ENCODE results near the gene APBB2.

Gene APBB2

DNA sequence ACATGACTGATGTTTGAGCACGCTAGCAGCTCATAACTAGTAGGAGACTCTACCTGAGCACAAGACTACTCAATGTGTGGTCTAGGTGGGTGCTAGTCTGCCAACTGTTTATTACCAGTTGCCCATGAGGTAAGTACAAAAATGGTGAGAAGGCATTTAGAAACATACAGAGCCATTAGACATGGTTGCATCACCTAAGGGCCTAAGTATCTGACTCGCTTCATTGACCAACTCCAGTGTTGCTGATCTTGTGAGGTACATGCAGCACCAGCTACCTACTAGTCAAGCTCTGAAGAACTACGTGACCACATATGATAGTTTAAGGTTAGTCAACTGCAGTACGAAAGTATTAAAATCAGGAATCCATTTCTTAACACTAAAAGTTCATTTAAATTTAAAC, 39.9 kb downstream of the APBB2 start:
- Histone ChIP-seq H3K9ac (ENCODE audit: low read length) (no peak overlapping the region), H3K4me3 (ENCODE audit: low read depth, low read length) (no peak overlapping the region), H3K27me3 (ENCODE audit: control insufficient read depth, insufficient read depth, low read length) (no peaks in the 10 kb centered on the region), H3K27ac (ENCODE audit: low read depth, low read length) (no peak overlapping the region; the same call in 1 of the 2 replicates), H3K9me3 (ENCODE audit: control insufficient read depth, insufficient read depth, low read depth, low read length) (no peaks in the 10 kb centered on the region), H3K4me1 (ENCODE audit: control insufficient read depth, insufficient read depth, low read length) (peaks cover 9% of the 10 kb centered on the region; the same call in 1 of the 2 replicates), H3K36me3 (ENCODE audit: control insufficient read depth, insufficient read depth, low read length) (no peaks in the 10 kb centered on the region)

DNA sequence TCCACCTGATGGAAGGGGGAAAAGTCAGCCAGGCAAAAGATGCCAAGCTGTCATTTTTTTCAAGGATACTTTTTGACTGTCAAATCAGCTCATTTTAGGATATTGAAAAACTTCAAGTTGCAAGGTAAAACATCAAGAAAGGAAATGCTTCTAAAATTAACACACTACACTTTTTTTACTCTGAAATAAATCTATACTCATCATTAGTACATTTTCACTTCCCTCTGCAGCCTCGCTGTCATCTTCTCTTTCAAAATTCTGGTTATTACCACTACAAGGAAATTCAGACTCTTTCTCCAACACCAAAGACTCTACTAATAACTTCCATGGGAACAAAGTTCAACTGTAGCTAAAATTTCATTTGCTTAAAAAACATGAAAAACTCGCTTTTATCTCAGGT, 41.6 kb downstream of the APBB2 start:
- H3K36me3 ChIP-seq (ENCODE audit: control insufficient read depth, insufficient read depth, low read length) = no peaks in the 10 kb centered on the region
- no peaks in the 10 kb centered on the region for H3K9me3 ChIP-seq (ENCODE audit: control insufficient read depth, insufficient read depth, low read depth, low read length)
- H3K4me3 ChIP-seq (ENCODE audit: low read depth, low read length) = no peak overlapping the region
- no peaks in the 10 kb centered on the region for H3K4me1 ChIP-seq (ENCODE audit: control insufficient read depth, insufficient read depth, low read length)
- H3K27ac ChIP-seq (ENCODE audit: low read depth, low read length) = no peak overlapping the region
- H3K9ac ChIP-seq (ENCODE audit: low read length) = no peak overlapping the region
- no peaks in the 10 kb centered on the region for H3K27me3 ChIP-seq (ENCODE audit: control insufficient read depth, insufficient read depth, low read length)

- no peaks in the 10 kb centered on the region for H3K9me3 ChIP-seq (ENCODE audit: control insufficient read depth, insufficient read depth, low read depth, low read length)
- no peak overlapping the region for H3K9ac ChIP-seq (ENCODE audit: low read length)
- no peak overlapping the region for H3K4me3 ChIP-seq (ENCODE audit: low read depth, low read length)
- no peaks in the 10 kb centered on the region for H3K27me3 ChIP-seq (ENCODE audit: control insufficient read depth, insufficient read depth, low read length)
- H3K4me1 ChIP-seq (ENCODE audit: control insufficient read depth, insufficient read depth, low read length) = peaks cover 7% of the 10 kb centered on the region
- H3K36me3 ChIP-seq (ENCODE audit: control insufficient read depth, insufficient read depth, low read length) = no peaks in the 10 kb centered on the region
- no peak overlapping the region; the same call in 1 of the 2 replicates for H3K27ac ChIP-seq (ENCODE audit: low read depth, low read length)
Observed at GRCh38 chr4:41169256-41169800, 45.0 kb downstream of the APBB2 start.

- H3K9me3 ChIP-seq (ENCODE audit: control insufficient read depth, insufficient read depth, low read depth, low read length) = no peaks in the 10 kb centered on the region
- no peak overlapping the region for H3K27ac ChIP-seq (ENCODE audit: low read depth, low read length)
- H3K36me3 ChIP-seq (ENCODE audit: control insufficient read depth, insufficient read depth, low read length) = no peaks in the 10 kb centered on the region
- peaks cover 7% of the 10 kb centered on the region for H3K4me1 ChIP-seq (ENCODE audit: control insufficient read depth, insufficient read depth, low read length)
- H3K4me3 ChIP-seq (ENCODE audit: low read depth, low read length) = no peak overlapping the region
- no peaks in the 10 kb centered on the region for H3K27me3 ChIP-seq (ENCODE audit: control insufficient read depth, insufficient read depth, low read length)
- H3K9ac ChIP-seq (ENCODE audit: low read length) = no peak overlapping the region
Observed at GRCh38 chr4:41167191-41167590, 47.2 kb downstream of the APBB2 start.

DNA sequence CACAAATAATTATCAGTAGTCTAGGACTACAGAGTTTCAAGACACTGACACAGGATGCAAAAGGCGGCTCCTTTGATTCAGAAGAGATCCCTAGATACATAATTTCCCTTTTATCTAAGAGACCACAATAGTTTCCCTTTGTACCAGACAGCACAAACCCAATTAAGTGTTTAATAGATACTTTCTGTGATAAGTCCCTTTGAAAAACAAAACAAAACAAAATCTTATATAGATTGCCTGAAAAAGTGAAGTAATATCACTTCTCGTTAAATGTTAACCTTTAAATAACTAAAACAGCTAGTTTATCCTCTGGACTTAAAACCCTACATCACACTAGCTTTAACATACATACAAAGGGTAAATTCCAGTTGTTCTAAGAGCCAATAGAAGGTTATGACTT, 49.9 kb downstream of the APBB2 start:
- Histone ChIP-seq H3K9me3 (ENCODE audit: control insufficient read depth, insufficient read depth, low read depth, low read length) (no peaks in the 10 kb centered on the region), H3K27me3 (ENCODE audit: control insufficient read depth, insufficient read depth, low read length) (no peaks in the 10 kb centered on the region), H3K27ac (ENCODE audit: low read depth, low read length) (no peak overlapping the region), H3K4me3 (ENCODE audit: low read depth, low read length) (no peak overlapping the region), H3K9ac (ENCODE audit: low read length) (no peak overlapping the region), H3K4me1 (ENCODE audit: control insufficient read depth, insufficient read depth, low read length) (peaks cover 13% of the 10 kb centered on the region), H3K36me3 (ENCODE audit: control insufficient read depth, insufficient read depth, low read length) (no peaks in the 10 kb centered on the region)

- no peaks in the 10 kb centered on the region for H3K36me3 ChIP-seq (ENCODE audit: control insufficient read depth, insufficient read depth, low read length)
- peaks cover 7% of the 10 kb centered on the region for H3K4me1 ChIP-seq (ENCODE audit: control insufficient read depth, insufficient read depth, low read length)
- H3K4me3 ChIP-seq (ENCODE audit: low read depth, low read length) = no peak overlapping the region
- no peaks in the 10 kb centered on the region for H3K9me3 ChIP-seq (ENCODE audit: control insufficient read depth, insufficient read depth, low read depth, low read length)
- no peak overlapping the region for H3K27ac ChIP-seq (ENCODE audit: low read depth, low read length)
- no peaks in the 10 kb centered on the region for H3K27me3 ChIP-seq (ENCODE audit: control insufficient read depth, insufficient read depth, low read length)
- H3K9ac ChIP-seq (ENCODE audit: low read length) = no peak overlapping the region
Observed at GRCh38 chr4:41161355-41161754, 53.0 kb downstream of the APBB2 start.

GRCh38 chr4:41160856-41161255, 53.5 kb downstream of the APBB2 start:
- no peak overlapping the region for H3K27ac ChIP-seq (ENCODE audit: low read depth, low read length)

GRCh38 chr4:41160012-41160789, 54.1 kb downstream of the APBB2 start:
- peaks cover 12% of the 10 kb centered on the region for H3K4me1 ChIP-seq (ENCODE audit: control insufficient read depth, insufficient read depth, low read length)
- no peak overlapping the region for H3K4me3 ChIP-seq (ENCODE audit: low read depth, low read length)
- no peaks in the 10 kb centered on the region for H3K36me3 ChIP-seq (ENCODE audit: control insufficient read depth, insufficient read depth, low read length)
- no peaks in the 10 kb centered on the region for H3K27me3 ChIP-seq (ENCODE audit: control insufficient read depth, insufficient read depth, low read length)
- H3K27ac ChIP-seq (ENCODE audit: low read depth, low read length) = no peak overlapping the region
- H3K9ac ChIP-seq (ENCODE audit: low read length) = no peak overlapping the region
- H3K9me3 ChIP-seq (ENCODE audit: control insufficient read depth, insufficient read depth, low read depth, low read length) = no peaks in the 10 kb centered on the region

More at GRCh38 chr4:41160856-41161255, 53.5 kb downstream of the APBB2 start:
- no peaks in the 10 kb centered on the region for H3K27me3 ChIP-seq (ENCODE audit: control insufficient read depth, insufficient read depth, low read length)
- no peak overlapping the region for H3K9ac ChIP-seq (ENCODE audit: low read length)
- no peaks in the 10 kb centered on the region for H3K9me3 ChIP-seq (ENCODE audit: control insufficient read depth, insufficient read depth, low read depth, low read length)
- H3K4me3 ChIP-seq (ENCODE audit: low read depth, low read length) = no peak overlapping the region
- peaks cover 7% of the 10 kb centered on the region for H3K4me1 ChIP-seq (ENCODE audit: control insufficient read depth, insufficient read depth, low read length)
- H3K36me3 ChIP-seq (ENCODE audit: control insufficient read depth, insufficient read depth, low read length) = no peaks in the 10 kb centered on the region

DNA sequence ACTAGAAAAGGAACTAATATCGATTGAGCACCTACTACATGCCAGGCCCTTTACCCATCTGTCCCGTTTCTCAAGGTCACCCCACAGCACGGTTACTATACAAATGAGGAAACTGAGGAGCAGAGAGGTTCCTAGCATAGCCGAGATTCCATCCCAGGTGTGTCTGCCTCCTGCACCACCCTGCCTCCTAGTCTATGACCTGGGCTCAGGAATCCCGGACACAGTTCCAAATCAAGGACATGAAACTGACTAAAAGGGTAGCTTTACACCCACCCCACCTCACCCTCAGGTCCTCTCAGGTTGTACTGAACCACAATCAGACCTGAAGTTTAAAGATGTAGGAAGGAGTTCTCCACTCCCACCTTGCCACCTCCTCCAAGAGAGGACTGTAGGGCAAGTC, 55.6 kb downstream of the APBB2 start:
- Histone ChIP-seq H3K4me1 (ENCODE audit: control insufficient read depth, insufficient read depth, low read length) (peaks cover 12% of the 10 kb centered on the region; the same call in 1 of the 2 replicates), H3K27me3 (ENCODE audit: control insufficient read depth, insufficient read depth, low read length) (no peaks in the 10 kb centered on the region), H3K27ac (ENCODE audit: low read depth, low read length) (no peak overlapping the region), H3K4me3 (ENCODE audit: low read depth, low read length) (no peak overlapping the region), H3K9me3 (ENCODE audit: control insufficient read depth, insufficient read depth, low read depth, low read length) (no peaks in the 10 kb centered on the region), H3K36me3 (ENCODE audit: control insufficient read depth, insufficient read depth, low read length) (no peaks in the 10 kb centered on the region), H3K9ac (ENCODE audit: low read length) (no peak overlapping the region)

- H3K9ac ChIP-seq (ENCODE audit: low read length) = no peak overlapping the region
- no peaks in the 10 kb centered on the region for H3K27me3 ChIP-seq (ENCODE audit: control insufficient read depth, insufficient read depth, low read length)
- H3K27ac ChIP-seq (ENCODE audit: low read depth, low read length) = no peak overlapping the region
- H3K4me3 ChIP-seq (ENCODE audit: low read depth, low read length) = no peak overlapping the region
- peaks cover 12% of the 10 kb centered on the region; the same call in 1 of the 2 replicates for H3K4me1 ChIP-seq (ENCODE audit: control insufficient read depth, insufficient read depth, low read length)
- H3K9me3 ChIP-seq (ENCODE audit: control insufficient read depth, insufficient read depth, low read depth, low read length) = no peaks in the 10 kb centered on the region
- no peaks in the 10 kb centered on the region for H3K36me3 ChIP-seq (ENCODE audit: control insufficient read depth, insufficient read depth, low read length)
Observed at GRCh38 chr4:41158274-41158673, 56.1 kb downstream of the APBB2 start.

DNA sequence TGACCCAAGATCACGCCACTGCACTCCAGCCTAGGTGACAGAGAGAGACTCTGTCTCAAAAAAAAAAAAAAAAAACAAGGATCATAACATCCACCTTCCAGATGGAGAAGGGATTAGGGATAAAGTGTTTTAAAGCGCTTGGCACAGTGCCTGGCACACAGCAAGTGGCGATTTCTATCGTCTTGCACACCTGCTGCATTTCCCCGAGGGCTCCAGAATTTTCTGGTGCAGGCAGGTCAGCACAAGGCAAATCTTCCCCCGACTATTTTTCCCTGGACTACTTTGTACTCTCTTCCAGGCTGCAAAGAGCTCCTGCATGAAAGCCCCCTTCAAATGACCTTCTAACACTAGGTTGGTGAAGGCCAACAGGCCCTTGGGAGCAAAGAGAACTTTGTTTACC, 57.3 kb downstream of the APBB2 start:
- H3K4me1 ChIP-seq (ENCODE audit: control insufficient read depth, insufficient read depth, low read length) = peaks cover 12% of the 10 kb centered on the region; the same call in 1 of the 2 replicates
- H3K9me3 ChIP-seq (ENCODE audit: control insufficient read depth, insufficient read depth, low read depth, low read length) = no peaks in the 10 kb centered on the region
- no peaks in the 10 kb centered on the region for H3K36me3 ChIP-seq (ENCODE audit: control insufficient read depth, insufficient read depth, low read length)
- H3K9ac ChIP-seq (ENCODE audit: low read length) = no peak overlapping the region
- H3K27ac ChIP-seq (ENCODE audit: low read depth, low read length) = no peak overlapping the region
- H3K4me3 ChIP-seq (ENCODE audit: low read depth, low read length) = no peak overlapping the region
- no peaks in the 10 kb centered on the region for H3K27me3 ChIP-seq (ENCODE audit: control insufficient read depth, insufficient read depth, low read length)
